Ishikawa (cell line): Measurements from ENCODE around the gene BEGAIN.
A peak's percentile ranks its signal among the peaks of the same experiment; 100 is the strongest.

Source experiments
- CEBPB ChIP-seq: IDR thresholded peaks from 2 replicates; pipeline ENCODE4 v1.6.1; 2012
- CREB1 ChIP-seq: IDR thresholded peaks from 2 replicates; pipeline ENCODE4 v1.6.1; 2012; ENCODE audit warnings: low read depth
- EGR1 ChIP-seq: IDR thresholded peaks from 2 replicates; pipeline ENCODE4 v1.6.1; 2012
- EP300 ChIP-seq: IDR thresholded peaks from 2 replicates; pipeline ENCODE4 v1.6.1; 2012; ENCODE audit warnings: borderline replicate concordance
- FOXM1 ChIP-seq: IDR thresholded peaks from 2 replicates; pipeline ENCODE4 v1.6.1; 2012; ENCODE audit warnings: low read depth, borderline replicate concordance
- NFIC ChIP-seq: IDR thresholded peaks from 2 replicates; pipeline ENCODE4 v1.6.1; 2012
- RAD21 ChIP-seq: IDR thresholded peaks from 2 replicates; pipeline ENCODE4 v1.6.1; 2012; ENCODE audit warnings: low read depth
- TAF1 ChIP-seq: IDR thresholded peaks from 2 replicates; pipeline ENCODE4 v1.6.1; 2012; ENCODE audit warnings: low read depth, mild to moderate bottlenecking
- TCF12 ChIP-seq: IDR thresholded peaks from 2 replicates; pipeline ENCODE4 v1.6.1; 2012; ENCODE audit warnings: low read depth
- TEAD4 ChIP-seq: IDR thresholded peaks from 2 replicates; pipeline ENCODE4 v1.6.1; 2012
- YY1 ChIP-seq: IDR thresholded peaks from 2 replicates; pipeline ENCODE4 v1.6.1; 2012; ENCODE audit warnings: low read depth
- ZBTB7A ChIP-seq: IDR thresholded peaks from 2 replicates; pipeline ENCODE4 v1.6.1; 2012; ENCODE audit warnings: low read depth
- TF ChIP-seq, protein P1 (sequence below): IDR thresholded peaks from 2 replicates; pipeline ENCODE4 v1.6.1; 2012
- TF ChIP-seq, protein P2 (sequence below): IDR thresholded peaks from 2 replicates; pipeline ENCODE4 v1.6.1; 2012; ENCODE audit warnings: low read depth, mild to moderate bottlenecking
- TF ChIP-seq, protein P3 (sequence below): IDR thresholded peaks from 2 replicates; pipeline ENCODE4 v1.6.1; 2012

The BEGAIN gene

DNA sequence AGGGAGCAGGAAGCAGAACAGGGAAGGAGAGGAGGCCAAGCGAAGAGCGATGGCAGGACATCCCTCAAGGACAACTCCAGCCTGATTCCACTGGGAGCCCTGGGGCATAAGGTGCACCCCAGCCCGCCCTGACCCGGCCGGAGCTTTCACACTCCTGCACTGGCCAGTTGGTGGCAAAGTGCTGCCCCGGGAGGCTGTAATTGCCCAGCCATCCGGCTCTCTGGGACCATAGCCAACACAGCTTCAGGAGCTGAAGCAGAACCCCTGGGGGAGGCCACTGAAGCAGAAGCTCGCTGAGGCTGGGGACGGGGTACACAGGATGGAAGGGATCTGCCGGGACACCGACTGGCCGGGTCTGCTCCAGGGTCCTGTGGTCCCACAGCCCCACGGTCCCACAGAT, 41.9 kb upstream of the BEGAIN start:
- no peak for TF ChIP-seq CREB1
- peak; percentile 23; the same call in 1 of the 2 replicates for TF ChIP-seq NFIC

DNA sequence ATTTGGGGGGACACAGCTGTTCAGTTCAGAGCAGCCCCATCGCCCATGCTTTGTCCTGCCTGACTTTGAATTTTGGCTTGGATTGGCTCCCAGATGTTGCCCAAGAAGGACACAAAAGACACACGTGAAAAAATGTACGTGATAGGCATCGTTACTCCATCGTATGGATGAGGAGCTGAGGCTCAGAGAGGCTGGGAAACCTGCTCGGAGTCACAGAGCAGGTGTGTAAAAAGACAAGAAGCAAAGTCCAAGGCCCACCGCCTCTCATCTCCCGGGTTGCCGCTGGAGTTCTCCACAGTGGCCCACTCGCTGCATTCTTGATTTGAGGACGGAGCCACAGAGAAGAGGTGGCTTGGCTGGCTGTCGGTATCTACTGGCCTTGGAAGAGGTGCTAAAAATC, 41.0 kb upstream of the BEGAIN start:
- TF ChIP-seq ZBTB7A (no peak), NFIC (no peak), FOXM1 (no peak), TCF12 (no peak), EP300 (no peak)
- TF ChIP-seq, protein P1, sequence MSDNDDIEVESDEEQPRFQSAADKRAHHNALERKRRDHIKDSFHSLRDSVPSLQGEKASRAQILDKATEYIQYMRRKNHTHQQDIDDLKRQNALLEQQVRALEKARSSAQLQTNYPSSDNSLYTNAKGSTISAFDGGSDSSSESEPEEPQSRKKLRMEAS, result no peak
- TF ChIP-seq, protein P2, sequence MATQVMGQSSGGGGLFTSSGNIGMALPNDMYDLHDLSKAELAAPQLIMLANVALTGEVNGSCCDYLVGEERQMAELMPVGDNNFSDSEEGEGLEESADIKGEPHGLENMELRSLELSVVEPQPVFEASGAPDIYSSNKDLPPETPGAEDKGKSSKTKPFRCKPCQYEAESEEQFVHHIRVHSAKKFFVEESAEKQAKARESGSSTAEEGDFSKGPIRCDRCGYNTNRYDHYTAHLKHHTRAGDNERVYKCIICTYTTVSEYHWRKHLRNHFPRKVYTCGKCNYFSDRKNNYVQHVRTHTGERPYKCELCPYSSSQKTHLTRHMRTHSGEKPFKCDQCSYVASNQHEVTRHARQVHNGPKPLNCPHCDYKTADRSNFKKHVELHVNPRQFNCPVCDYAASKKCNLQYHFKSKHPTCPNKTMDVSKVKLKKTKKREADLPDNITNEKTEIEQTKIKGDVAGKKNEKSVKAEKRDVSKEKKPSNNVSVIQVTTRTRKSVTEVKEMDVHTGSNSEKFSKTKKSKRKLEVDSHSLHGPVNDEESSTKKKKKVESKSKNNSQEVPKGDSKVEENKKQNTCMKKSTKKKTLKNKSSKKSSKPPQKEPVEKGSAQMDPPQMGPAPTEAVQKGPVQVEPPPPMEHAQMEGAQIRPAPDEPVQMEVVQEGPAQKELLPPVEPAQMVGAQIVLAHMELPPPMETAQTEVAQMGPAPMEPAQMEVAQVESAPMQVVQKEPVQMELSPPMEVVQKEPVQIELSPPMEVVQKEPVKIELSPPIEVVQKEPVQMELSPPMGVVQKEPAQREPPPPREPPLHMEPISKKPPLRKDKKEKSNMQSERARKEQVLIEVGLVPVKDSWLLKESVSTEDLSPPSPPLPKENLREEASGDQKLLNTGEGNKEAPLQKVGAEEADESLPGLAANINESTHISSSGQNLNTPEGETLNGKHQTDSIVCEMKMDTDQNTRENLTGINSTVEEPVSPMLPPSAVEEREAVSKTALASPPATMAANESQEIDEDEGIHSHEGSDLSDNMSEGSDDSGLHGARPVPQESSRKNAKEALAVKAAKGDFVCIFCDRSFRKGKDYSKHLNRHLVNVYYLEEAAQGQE, result no peak

DNA sequence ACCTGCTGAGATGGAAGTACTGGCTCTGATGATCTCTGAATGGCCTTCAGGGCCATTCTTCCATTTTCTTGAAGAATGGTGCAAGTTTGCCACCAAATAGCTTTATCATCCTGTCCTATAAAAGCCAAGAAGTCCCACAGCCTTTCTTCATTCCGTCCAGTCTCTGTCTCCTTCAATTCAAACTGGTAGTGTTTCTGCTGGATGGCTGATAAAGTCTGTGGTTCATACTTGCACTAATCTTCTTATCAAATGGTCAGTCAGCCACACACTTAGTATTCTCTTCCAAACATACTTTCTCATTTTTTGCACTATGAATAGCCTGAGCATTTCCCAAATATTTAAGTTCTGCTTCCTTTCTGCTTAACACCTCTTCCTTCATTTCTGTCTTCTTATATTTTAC, 39.4 kb upstream of the BEGAIN start:
- no peak for TF ChIP-seq FOXM1
- TF ChIP-seq ZBTB7A, result no peak
- no peak for TF ChIP-seq CREB1
- no peak for TF ChIP-seq CEBPB
- no peak for TF ChIP-seq EP300
- TF ChIP-seq RAD21, result no peak
- no peak for TF ChIP-seq YY1
- no peak for TF ChIP-seq TEAD4
- no peak for TF ChIP-seq EGR1
- TF ChIP-seq NFIC, result no peak
- no peak for TF ChIP-seq TAF1
- TF ChIP-seq, protein P2, result no peak
- no peak for TF ChIP-seq TCF12
- TF ChIP-seq, protein P3, sequence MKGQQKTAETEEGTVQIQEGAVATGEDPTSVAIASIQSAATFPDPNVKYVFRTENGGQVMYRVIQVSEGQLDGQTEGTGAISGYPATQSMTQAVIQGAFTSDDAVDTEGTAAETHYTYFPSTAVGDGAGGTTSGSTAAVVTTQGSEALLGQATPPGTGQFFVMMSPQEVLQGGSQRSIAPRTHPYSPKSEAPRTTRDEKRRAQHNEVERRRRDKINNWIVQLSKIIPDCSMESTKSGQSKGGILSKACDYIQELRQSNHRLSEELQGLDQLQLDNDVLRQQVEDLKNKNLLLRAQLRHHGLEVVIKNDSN, result no peak
- TF ChIP-seq, protein P1, result no peak

DNA sequence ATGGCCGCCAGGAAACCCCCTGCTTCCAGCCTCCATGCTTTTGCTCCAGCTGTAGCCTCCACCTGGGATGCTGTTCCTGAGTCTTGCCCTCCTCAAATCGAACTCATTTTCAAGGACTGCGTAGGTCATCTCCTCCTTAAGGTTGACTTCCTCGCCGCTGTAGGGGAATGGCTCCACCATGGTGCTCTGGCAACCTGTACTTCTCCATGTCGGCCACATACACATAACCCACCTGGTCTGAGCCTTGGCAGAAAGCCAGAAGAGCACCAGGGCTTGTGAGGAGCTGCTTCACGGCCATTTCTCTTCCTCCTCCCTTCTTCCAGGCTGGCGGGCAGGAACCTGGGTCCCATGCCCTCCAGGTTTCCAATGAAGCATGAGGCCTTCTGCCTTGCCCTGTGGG, 36.7 kb upstream of the BEGAIN start:
- TF ChIP-seq TCF12 (no peak), YY1 (no peak)

DNA sequence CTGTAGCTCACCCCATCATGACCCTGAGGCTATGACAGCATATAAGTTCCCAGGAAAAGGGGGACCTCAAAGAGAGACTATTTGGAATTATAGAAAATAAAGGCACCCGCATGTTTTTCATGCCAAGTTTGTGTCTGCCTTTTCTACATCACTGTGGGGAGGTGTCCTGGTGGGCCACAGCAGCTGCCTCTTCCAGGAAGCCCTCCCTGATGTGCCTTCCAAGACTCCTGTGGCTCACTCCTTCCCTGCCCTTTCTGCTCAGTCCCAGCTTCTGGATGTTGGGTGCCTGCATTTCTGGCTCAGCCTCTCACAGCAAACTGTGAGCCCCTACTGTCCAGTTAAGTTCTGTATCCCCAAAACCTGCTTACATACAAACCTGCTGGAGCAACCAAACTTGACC, 36.3 kb upstream of the BEGAIN start:
- TF ChIP-seq, protein P1, result no peak
- TF ChIP-seq TCF12, result no peak
- TF ChIP-seq RAD21, result no peak
- no peak for TF ChIP-seq EP300
- no peak for TF ChIP-seq TAF1
- TF ChIP-seq CREB1, result no peak
- TF ChIP-seq YY1, result no peak
- TF ChIP-seq TEAD4, result no peak
- no peak for TF ChIP-seq FOXM1
- TF ChIP-seq CEBPB, result no peak
- TF ChIP-seq NFIC, result no peak
- TF ChIP-seq EGR1, result no peak
- TF ChIP-seq, protein P3, result no peak
- TF ChIP-seq, protein P2, result no peak
- TF ChIP-seq ZBTB7A, result no peak
